Endothelial cell of umbilical vein (primary cell): ENCODE measurements around the gene CORO7. TPM values are rescaled to one million over a fixed set of nuclear protein-coding genes. Genes with fewer than 3 reads are reported as not detected.

Experiments
- BruUV-seq: library from RNA; stranded (reverse); fragments of 400-500 nt; replicated peaks from 2 replicates; lab custom pipeline; 2021; lab: Mats Ljungman, UMichigan
- CTCF ChIA-PET: fragments of 300-600, 350-600 bp; sonication (Branson Sonifier 250); formaldehyde crosslinking; loops from one replicate; lab custom pipeline; 2021; ENCODE audit warnings: antibody characterized with exemption, inconsistent platforms; lab: Charles Lee
- POLR2A ChIA-PET: fragments of 300-600, 350-600 bp; sonication (Branson Sonifier 250); formaldehyde crosslinking; loops from one replicate; lab custom pipeline; 2021; ENCODE audit warnings: antibody characterized with exemption, inconsistent platforms; lab: Charles Lee
- DNase-seq: peaks from one replicate; pipeline ENCODE4 v3.0.0-alpha.2; 2011; ENCODE audit warnings: low read depth, low spot score
- FAIRE-seq: peaks from 2 replicates; lab custom pipeline; 2011; peaks lifted over from hg19 to GRCh38; lab: Jason Lieb, UNC
- H2AFZ ChIP-seq: 2 replicates; pipeline ENCODE4 v1.6.0; 2012; ENCODE audit warnings: low read depth, low read length, control low read depth, inconsistent platforms
- H3K27ac ChIP-seq: 2 replicates; pipeline ENCODE4 v1.5.1; 2011; ENCODE audit warnings: low read depth, mild to moderate bottlenecking, control low read depth, low read length, moderate library complexity; ENCODE audit not compliant: insufficient read depth
- H3K27me3 ChIP-seq, 2 experiments: 2 replicates each; pipeline versions ENCODE4 v1.6.0 to v1.6.1; 2011; ENCODE audit warnings: low read length in 2 of 2, mixed read lengths in 1 of 2; ENCODE audit not compliant: control insufficient read depth in 2 of 2, insufficient read depth in 2 of 2
- H3K36me3 ChIP-seq, 2 experiments: 2 replicates in 1 of 2; 3 replicates in 1 of 2; pipeline ENCODE4 v1.5.1; 2011; ENCODE audit warnings: low read length in 2 of 2, mild to moderate bottlenecking in 1 of 2, moderate library complexity in 1 of 2; ENCODE audit not compliant: control insufficient read depth in 2 of 2, insufficient read depth in 2 of 2; ENCODE audit errors: extremely low read depth in 1 of 2
- H3K4me1 ChIP-seq: 3 replicates; pipeline ENCODE4 v1.5.1; 2011; ENCODE audit warnings: mild to moderate bottlenecking, low read length; ENCODE audit not compliant: control insufficient read depth, insufficient read depth; ENCODE audit errors: extremely low read depth
- H3K4me2 ChIP-seq: 2 replicates; pipeline ENCODE4 v1.6.1; 2011; ENCODE audit warnings: low read length, control low read depth, mixed read lengths; ENCODE audit not compliant: insufficient read depth
- H3K4me3 ChIP-seq, 3 experiments: fragments of 200-600 bp in 1 of 3; sonication (generic), shearing (Covaris generic) in 1 of 3; replicated peaks in 1 of 3; 2 replicates each; pipeline ENCODE4 v1.5.1; 2011 to 2016; ENCODE audit warnings: control low read depth in 3 of 3, low read length in 3 of 3, mild to moderate bottlenecking in 2 of 3, inconsistent platforms in 1 of 3, low read depth in 1 of 3, moderate library complexity in 1 of 3; ENCODE audit not compliant: insufficient read depth in 1 of 3
- H3K79me2 ChIP-seq: 2 replicates; pipeline ENCODE4 v1.6.0; 2012; ENCODE audit warnings: low read length, inconsistent platforms; ENCODE audit not compliant: control insufficient read depth, insufficient read depth
- H3K9ac ChIP-seq: replicated peaks from 2 replicates; pipeline ENCODE3; 2011; ENCODE audit warnings: low read length, control low read depth; ENCODE audit not compliant: insufficient read depth; ENCODE audit errors: extremely low read depth
- H3K9me1 ChIP-seq: replicated peaks from 3 replicates; pipeline ENCODE4 v1.6.0; 2011; ENCODE audit warnings: mild to moderate bottlenecking, low read length; ENCODE audit not compliant: control insufficient read depth, insufficient read depth; ENCODE audit errors: extremely low read depth
- H3K9me3 ChIP-seq: replicated peaks from 2 replicates; pipeline ENCODE4 v1.5.1; 2012; ENCODE audit warnings: low read length, inconsistent platforms; ENCODE audit not compliant: control insufficient read depth, insufficient read depth
- H4K20me1 ChIP-seq: replicated peaks from 2 replicates; pipeline ENCODE3; 2011; ENCODE audit warnings: mild to moderate bottlenecking, low read length; ENCODE audit not compliant: control insufficient read depth, insufficient read depth; ENCODE audit errors: extremely low read depth
- CTCF ChIP-seq, 2 donors: IDR thresholded peaks; 1 replicate in 1 of 2; 2 replicates in 1 of 2; pipeline ENCODE4 v1.5.1; 2011; ENCODE audit warnings: low read length in 2 of 2, mild to moderate bottlenecking in 2 of 2, moderate library complexity in 2 of 2, control low read depth in 1 of 2, inconsistent platforms in 1 of 2, low read depth in 1 of 2; ENCODE audit not compliant: insufficient read depth in 1 of 2; ENCODE audit errors: extremely low read depth in 1 of 2
- EZH2 ChIP-seq: IDR thresholded peaks from 2 replicates; pipeline ENCODE4 v1.6.1; 2012; ENCODE audit warnings: borderline replicate concordance, low read depth, mild to moderate bottlenecking, moderate library complexity, low read length, inconsistent platforms; ENCODE audit not compliant: severe bottlenecking
- FOS ChIP-seq: IDR thresholded peaks from 2 replicates; pipeline ENCODE4 v1.6.1; 2011; ENCODE audit warnings: mild to moderate bottlenecking, low read length, moderate library complexity, borderline replicate concordance; ENCODE audit not compliant: insufficient read depth
- GATA2 ChIP-seq: IDR thresholded peaks from 2 replicates; pipeline ENCODE4 v1.7.0; 2011; ENCODE audit warnings: low read depth, mild to moderate bottlenecking, moderate library complexity, mixed read lengths, low read length; ENCODE audit not compliant: insufficient read length, insufficient read depth
- JUN ChIP-seq: IDR thresholded peaks from 2 replicates; pipeline ENCODE4 v1.6.1; 2011; ENCODE audit warnings: borderline replicate concordance, low read depth; ENCODE audit not compliant: insufficient read length, insufficient read depth
- MAX ChIP-seq: IDR thresholded peaks from 2 replicates; pipeline ENCODE4 v1.6.1; 2011; ENCODE audit not compliant: insufficient read depth, insufficient read length
- MYC ChIP-seq: IDR thresholded peaks from one replicate; pipeline ENCODE4 v1.6.1; 2011; ENCODE audit warnings: mild to moderate bottlenecking, low read depth, low read length
- POLR2A ChIP-seq: IDR thresholded peaks from 2 replicates; pipeline ENCODE4 v1.6.1; 2012; ENCODE audit warnings: low read depth, mild to moderate bottlenecking, control low read depth, low read length
- POLR2AphosphoS5 ChIP-seq: IDR thresholded peaks from 2 replicates; pipeline ENCODE4 v1.6.1; 2012; ENCODE audit warnings: low read depth, mild to moderate bottlenecking, control low read depth, low read length, moderate library complexity; ENCODE audit not compliant: insufficient read depth
- dilution Hi-C: fragments of 300-500 bp; cut with MboI; formaldehyde crosslinking; loops from one replicate; pipeline ENCODE4 v1.15.0; 2019; ENCODE audit warnings: low sequenced_read_pairs; ENCODE audit not compliant: extremely low pct_ligation_motif_present
- intact Hi-C: fragments of 100-400 bp; cut with micrococcal nuclease; formaldehyde crosslinking; loops from one replicate; pipeline ENCODE4 v1.10.0; 2022
- polyA plus RNA-seq, 4 experiments: library from polyadenylated mRNA; depleted of rRNA in 3 of 4; stranded (reverse) in 3 of 4; unstranded in 1 of 4; fragments of >200 nt; gene quantifications; 2 replicates each; pipeline versions ENCODE4 v1.2.1 to v1.2.3, GENCODE V29; 2011 to 2012; ENCODE audit warnings: missing spikeins in 1 of 4
- total RNA-seq: library from RNA; stranded (reverse); gene quantifications from 2 replicates; pipeline ENCODE4 v1.2.3, GENCODE V29; 2021

Gene CORO7
- total and polyA plus RNA-seq, 2 donors (not counting 3 experiments of a cell fraction or from before 2014, with no cell fraction given) = 42.5 to 72.3 TPM

GRCh38 chr16:4321286-4322120, 94.9 kb downstream of the CORO7 start:
- Histone ChIP-seq H3K4me1 (peaks cover 27% of the 10 kb centered on the region), H2AFZ (no peak overlapping the region), H3K9me3 (no peaks in the 10 kb centered on the region), H3K36me3 (no peaks in the 10 kb centered on the region), H4K20me1 (no peaks in the 10 kb centered on the region), H3K4me2 (no peak overlapping the region), H3K9me1 (no peaks in the 10 kb centered on the region), H3K27ac (no peak overlapping the region), H3K79me2 (peaks cover 70% of the 10 kb centered on the region), H3K27me3 (no peaks in the 10 kb centered on the region), H3K9ac (no peak overlapping the region), H3K4me3 (no peak overlapping the region)
- TF ChIP-seq CTCF (IDR thresholded peaks at IDR 0.05; ENCODE audit: extremely low read depth in 1 of 2, insufficient read depth in 1 of 2, low read depth in 1 of 2, low read length in 2 of 2) (no peak), EZH2 (no peak), JUN (no peak), POLR2A (no peak), MAX (no peak), GATA2 (no peak), POLR2AphosphoS5 (no peak), FOS (no peak), MYC (no peak)
- no TSS peak for BruUV-seq
- dilution Hi-C loops (no loop called here), intact Hi-C loops (no loop called here)
- ChIA-PET POLR2A (no interaction called here), CTCF (interaction anchor here (0.6 to 4.0 kb wide), 4 partner anchors 9 to 68 kb away, joined by 3 to 35 read pairs (median 3); no protein-coding TSS in a partner anchor)
- DNase-seq = no peak
- no peak for FAIRE-seq
